HG03045 (cell line): ENCODE data around the gene GABBR2.

Experiments
- ATAC-seq: cut with Tn5 transposase; IDR thresholded peaks from one replicate; pipeline ENCODE4 v1.9.1; 2021; ENCODE audit warnings: mild to moderate bottlenecking, moderate library complexity; ENCODE audit not compliant: unreplicated experiment

The GABBR2 gene

DNA sequence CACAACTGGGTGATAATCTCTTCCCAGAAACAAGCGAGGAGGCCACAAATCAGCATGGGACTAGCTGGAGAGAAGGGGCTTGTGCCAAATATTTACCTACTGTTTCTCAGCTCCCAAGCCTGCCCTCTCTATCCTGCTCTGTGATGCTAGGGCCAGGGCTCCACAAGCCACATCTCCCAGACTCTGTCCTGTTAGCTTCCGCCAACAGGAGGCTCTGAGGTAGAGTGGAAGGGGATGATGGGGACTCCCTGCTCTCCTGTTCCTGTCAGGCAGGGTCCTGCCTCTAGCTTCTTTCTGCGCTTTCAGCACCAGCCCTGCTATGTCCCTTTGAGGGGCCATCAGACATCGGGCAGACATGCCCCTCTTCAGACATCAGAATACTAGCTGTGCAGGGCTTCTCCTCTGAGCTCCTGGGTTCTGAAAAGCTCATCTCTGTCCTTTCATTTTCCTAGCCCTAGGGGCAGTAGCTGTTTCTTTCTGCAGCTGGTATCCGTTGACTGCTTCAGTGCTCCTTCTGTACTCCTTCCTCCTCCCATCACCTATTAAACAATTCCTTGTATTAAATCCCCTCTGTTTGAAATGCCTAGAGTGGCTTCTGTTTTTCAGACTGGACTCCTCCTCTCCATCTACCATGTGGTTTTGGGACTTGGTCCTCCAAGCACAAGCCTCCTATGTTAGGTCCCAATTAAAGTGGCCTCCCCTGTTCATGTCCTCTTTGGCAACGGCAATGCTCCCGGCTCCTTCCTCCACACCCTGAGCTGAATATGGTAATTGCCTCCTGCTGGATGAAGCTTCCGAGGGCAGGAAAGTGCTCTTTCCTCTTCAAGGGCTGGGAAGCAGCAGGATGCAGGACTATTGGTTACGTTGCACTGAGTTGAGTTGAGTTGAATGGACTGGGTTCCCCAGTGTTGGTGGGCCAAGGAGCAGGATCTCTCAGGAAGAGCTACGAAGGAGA, 292.2 kb downstream of the GABBR2 start:
- no peak for ATAC-seq

DNA sequence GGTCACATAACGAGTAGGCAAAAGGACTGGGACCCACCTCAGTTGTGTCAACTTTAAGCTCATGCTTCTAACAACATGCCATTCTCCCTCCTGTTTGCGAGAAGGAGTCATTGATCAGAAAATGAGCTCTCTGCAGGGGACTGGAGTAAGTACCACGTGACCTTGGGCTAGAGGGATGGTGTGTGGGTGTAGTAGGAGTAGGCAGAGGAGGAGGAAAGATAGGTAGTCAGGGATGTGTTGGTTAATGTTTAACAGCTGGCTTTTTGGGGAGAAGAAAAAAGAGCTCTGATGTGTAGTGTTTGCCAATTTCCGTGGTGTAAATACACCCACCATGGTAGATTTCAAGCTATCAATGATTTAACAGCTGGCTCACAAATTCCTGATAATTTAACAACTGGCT, 293.0 kb downstream of the GABBR2 start:
- ATAC-seq: no peak

DNA sequence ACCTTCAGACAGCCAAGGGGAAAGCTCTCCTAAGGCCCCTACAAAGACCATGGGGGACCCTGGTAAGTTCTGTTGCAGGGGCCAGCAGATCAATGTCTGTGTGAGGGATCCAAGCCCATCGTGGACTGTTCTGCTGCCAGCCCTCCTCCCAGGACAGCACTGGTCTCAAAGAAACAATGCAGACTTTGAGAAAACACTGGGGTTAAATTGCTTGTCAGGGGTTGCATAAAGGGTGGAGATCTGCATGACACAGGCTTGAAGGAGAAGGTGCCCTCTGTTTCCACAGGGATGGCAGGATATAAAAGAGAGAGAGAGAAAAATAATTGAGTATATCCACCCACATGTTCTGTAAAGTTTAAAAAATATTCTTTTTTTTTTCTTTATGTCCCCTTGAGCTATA, 295.7 kb downstream of the GABBR2 start:
- no peak for ATAC-seq

DNA sequence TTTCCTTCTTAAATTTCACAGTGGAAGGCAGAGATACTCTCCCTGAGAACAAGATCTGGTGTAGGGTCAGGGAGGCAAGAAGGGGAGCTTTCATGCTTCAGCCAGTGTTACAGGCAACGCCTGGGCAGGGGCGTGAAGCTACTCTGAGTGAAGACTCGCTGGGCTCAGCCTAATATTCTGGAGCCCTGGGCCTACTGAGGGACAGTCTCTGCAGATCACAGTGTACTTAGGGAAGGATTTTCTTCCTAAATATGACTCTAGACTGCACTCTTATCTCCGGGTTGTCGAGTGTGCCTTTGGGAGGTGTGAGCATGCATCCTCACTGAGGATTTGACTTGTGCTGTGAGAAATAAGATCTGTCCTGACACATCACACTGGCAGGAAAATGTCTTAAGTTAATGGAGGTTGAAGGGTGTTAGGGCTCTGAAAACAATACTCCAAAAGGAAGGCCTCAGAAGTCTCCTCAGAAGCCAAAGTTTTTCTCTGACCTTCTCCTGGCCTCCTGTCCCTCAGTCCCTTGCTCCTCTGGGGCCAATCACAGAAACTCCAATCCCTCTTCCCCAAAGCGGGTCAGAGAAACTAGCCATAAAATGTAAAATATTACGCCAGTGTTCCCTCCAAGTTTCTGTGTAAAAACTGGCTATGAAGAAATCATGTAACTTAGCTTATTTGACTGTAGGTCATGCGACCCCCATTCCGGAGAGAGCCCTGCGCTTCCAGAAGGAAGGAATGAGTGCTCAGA, 296.5 kb downstream of the GABBR2 start:
- ATAC-seq: no peak

DNA sequence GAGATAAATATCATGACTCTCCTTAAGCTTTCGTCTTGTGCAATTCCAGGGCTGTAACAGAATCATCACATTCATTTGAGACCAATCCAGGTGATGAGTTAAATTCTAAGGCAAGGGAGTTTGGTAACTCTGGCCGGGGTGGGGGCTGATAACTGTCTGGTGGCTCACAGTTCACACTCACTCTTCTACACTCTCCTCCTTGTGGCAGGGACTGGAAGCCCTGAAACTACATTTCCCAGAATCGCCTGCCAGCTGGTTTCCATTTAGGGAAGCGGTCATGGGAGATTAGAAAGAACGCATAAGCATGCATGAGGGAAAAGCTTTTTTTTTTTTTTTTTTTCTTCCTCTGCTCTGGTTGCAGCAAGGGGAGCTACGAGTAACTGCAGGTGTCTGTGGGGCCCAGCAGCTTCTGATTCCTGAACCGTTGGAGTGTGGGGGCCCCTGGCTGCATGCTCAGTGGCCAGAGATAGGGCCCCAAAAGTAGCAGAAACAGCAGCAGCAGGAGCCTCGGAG, 298.5 kb downstream of the GABBR2 start:
- ATAC-seq: no peak

DNA sequence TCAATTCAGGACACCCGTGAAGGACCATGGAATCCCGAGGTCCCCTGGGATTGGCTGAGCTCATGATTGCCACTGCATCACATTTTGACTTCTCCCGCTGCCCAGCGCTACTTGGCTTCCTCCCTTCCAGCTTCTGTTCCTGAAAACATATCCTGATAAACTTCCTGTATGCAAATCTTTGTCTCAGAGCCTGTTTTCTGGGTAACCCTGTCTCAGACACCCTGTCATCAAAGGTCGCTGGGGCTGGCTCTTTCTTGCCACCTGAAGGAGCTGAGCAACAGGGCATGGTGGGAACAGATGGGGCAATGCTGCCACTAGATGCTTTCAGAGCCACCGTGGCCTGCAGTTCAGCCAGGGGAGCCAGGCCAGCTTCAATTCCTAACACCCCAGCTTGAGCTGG, 299.0 kb downstream of the GABBR2 start:
- no peak for ATAC-seq

DNA sequence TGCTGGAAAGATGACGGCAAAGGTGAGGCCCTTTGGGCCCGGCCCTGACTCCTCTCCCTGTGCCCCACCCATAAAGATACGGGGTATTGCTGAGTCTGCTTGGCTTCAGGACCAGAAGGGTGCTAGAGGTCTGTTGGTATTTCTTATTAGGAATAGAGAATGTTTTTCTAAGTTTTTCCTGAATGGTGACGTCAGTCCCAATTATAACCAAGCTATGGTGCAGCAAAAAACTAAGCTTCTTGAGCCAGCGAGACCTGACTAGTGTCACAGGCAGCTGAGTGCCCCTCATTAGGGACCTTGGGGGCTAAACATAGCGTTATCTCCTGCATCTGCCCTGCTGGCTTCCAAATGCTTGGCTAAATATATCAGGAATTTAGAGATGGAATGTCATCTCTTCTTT, 302.3 kb downstream of the GABBR2 start:
- ATAC-seq: no peak

DNA sequence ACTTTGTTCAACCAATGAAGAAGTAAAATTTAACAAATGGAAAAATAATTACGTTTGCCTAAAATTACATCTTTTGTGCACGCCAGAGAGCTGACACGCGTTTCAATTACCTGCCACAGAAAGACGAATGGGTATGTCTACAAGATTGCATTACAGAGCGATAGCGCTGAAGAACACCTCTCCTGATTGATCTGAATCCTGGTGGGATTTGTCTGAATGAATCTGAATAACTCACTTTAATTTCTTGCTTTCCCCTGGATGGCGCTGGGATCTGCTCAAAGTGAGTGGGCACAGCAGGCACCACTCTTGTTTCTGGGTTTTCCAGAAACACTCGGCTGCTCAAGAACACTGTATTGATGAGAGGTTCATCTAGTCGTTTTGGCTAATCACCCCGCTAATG, 304.5 kb downstream of the GABBR2 start:
- ATAC-seq: no peak

DNA sequence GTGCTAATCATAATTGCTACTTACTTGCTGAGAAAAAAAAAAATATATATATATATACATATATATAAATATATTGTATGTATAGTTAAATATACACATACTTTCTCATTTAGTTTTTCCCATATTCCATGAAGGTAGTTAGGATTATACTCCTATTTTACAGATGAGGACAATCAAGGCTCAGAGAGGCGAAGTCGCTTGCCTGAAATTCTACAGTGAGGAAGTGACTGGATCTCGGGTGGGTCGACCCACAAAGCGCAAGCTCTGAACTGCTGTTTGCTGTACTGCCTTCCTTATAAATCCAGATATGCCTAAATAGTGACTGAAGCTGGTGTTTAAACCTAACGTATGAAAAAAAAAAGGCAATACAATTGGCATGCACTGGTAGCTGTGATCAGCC, 305.0 kb downstream of the GABBR2 start:
- ATAC-seq: no peak

DNA sequence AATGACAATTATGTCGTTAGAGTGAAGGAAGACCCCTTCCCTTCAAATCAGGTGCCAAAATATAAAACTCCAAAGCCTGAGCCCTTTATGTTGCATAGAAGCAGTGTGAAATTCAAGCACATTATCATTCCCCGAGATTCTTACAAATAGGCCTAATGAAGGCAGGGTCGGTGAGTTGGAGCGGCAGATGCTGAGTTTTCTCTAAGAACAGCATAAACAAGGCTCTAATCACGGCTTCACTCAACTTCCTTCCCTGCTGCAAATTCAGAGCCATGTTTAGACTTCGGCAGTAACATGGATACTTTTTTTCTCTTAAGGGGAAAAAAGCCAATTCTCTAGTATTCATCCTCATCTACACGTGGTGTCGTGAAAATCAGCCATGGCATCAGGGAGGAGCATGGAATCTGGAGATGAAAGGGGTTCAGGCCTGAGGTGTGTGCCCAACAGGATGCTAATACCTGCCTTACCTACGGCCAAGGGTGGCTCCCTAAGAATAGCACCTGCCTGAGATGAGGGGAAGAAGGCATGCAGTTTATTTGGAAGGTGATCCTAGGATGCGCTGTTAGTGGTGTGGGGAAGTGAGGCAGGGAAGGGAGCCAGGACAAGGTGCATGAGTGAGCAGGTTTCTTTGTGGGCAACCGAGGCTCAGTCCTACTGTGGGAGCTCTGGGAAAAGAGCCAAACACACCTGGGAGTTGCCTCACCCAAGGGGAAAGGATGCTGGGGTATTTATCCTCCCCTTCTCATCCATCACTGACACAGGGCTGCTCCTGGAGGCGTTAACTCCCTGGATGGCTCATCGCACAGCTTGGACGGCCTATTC, 306.5 kb downstream of the GABBR2 start:
- no peak for ATAC-seq

DNA sequence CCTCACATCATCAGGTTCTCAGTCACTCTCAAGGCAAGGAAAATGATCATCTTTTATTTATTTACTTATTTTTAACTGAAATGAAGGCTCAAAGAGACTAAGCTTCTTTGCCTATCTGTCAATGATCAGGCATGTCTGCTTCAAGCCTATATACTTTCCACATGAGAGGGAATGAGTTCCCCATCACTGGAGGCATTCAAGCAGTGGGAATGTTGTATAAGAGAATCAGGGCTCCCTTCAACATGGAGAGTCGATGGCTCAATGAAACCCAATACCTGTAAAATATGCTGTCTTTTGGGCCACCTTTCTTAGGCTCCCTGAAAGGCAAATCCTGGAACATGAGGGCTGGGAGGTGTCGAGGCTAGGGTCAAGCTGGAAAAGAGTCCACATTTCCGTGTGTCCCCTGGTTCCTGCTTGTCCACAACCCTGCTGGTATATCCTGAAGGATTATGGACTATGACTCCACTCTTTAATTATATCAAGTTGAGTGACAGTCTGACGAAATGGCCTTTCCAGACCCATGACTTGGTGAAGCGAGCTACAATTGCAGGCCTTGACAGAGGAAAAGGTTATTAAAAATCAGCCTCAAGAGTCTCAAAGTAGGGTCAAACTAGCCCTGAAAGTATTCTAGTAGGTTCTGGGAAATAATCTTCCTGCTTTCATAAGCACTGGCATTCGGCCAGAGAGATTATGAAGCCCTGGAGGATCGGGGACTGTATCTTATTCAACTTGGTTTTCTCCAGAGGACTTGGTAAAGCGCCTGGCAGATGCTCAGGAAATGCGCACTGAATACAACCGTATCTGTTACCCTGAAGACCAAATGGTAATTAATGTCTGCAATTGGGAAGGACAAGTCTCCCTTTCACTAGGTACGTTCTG, 307.4 kb downstream of the GABBR2 start:
- no peak for ATAC-seq

DNA sequence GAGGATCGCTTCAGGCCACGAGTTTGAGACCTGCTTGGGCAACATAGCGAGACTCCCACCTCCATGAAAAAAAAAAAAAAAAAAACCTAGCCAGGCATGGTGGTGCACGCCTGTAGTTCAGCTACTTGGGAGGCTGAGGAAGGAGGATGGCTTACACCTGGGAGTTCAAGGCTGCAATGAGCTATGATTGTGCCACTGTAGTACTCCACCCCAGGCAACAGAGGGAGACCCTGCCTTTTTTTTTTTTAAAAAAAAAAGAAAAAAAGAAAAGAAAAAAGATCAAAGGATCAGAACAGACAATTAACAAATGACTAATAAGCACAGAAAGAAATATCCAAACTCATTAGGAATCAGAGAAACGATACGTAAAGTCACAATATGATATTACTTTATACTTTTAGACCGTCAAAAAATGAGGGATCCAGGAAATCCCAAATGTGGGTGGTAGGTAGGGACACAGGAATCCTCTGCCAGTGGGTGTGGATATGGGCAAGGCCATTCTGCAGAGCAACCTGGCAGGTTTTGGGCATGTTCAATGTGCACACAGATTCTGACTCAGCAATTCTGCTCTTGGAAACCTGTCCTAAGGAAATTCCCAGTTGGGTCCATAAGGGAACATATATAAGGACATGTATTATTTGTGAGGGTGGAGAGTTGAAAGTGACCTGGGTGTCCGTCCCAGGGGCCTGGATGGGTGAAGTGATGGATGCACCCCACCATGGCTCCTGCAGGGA, 308.6 kb downstream of the GABBR2 start:
- ATAC-seq: no peak

DNA sequence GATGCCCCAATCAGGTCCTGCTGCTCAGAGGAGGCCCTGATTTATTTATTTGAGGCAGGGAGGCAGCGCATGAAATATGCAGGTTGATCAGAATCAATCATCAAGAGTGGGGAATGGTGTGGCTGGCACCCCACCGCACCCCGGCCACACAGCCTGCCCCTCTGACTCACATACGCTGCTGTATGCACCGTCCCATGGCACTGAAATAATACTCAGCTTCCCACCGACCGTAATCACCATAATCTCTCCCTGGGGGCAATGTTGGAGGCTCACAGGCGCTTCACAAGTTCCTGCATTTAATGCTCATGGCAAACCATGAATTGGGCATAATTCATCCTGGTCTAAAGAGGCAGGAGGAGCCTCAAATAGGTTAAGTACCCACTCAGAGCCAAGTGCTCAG, 312.1 kb downstream of the GABBR2 start:
- no peak for ATAC-seq

DNA sequence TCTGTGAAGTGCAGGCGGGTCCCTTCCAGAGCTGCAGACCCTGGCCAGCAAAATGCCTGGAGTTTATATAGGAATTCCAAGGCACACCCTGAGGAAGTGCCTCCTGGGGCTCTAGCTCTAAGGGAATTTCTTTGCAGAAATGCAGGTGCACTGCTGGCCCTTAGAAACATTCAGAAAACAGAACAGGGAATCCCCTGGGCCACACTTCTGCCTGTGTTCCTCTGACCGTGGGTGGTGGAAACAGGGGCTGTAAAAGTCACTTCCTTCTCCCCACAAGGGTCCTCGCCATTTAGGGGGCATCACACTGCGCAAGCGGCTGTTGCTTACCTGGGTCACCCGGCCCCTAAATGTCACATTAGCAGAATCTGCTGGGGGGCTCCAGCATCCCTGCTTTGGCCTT, 312.5 kb downstream of the GABBR2 start:
- ATAC-seq: no peak

DNA sequence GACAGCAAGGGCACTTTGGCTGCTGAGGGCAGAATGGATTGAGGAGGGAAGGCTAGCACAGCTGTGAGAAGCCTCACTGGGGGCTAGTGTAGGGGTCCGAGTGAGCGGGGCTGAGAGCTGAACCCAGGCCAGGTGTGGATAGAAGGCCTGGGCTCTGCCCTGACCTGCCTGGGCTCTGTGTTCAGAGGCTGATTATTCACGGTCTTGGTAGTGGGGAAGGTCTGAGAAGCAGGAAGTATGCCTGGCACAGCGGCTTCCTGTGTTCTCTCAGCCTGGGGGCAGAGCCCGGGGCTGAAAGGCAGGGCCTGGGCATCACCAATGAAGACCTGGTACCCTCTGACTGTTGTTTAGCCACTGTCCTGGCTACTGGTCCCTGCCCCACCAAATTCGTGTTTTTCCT, 316.9 kb downstream of the GABBR2 start:
- no peak for ATAC-seq

DNA sequence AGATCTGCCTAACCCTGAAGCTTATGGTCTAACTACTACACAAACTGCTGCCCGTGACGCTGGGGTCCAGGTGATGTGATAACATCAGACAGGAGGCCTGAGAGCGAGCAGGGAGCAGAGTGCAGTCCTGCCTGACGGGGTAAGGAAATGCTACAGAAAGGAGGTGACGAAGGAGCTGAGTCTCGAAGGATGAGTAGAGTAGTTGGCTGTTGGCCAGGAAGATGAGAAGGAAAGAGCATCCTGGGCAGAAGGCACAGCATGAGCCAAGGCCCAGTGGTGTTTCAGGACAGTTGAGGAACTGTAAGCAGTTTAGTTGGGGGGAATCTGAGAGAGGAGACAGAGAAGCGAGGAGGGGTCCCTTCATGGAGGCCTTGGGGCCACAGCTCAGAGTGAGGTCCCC, 317.3 kb downstream of the GABBR2 start:
- no peak for ATAC-seq

DNA sequence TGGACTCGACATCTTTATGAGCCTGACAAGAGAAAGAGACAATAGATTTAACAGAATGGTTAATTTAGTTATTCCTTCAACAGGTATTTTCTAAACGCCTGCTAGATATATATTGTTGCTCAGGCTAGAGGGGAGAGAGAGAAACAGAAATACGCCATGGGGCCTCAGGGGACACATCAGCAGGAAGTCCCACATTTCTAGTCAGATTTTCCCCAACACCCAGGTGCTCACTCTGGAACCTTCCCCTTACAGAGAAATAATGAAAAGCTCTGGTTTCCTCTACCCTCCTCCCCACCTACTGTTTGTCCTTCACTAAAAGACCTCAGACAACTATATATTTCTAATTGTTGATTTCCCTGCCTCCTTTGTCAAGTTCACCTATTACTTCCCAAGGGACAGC, 323.0 kb downstream of the GABBR2 start:
- ATAC-seq: no peak

DNA sequence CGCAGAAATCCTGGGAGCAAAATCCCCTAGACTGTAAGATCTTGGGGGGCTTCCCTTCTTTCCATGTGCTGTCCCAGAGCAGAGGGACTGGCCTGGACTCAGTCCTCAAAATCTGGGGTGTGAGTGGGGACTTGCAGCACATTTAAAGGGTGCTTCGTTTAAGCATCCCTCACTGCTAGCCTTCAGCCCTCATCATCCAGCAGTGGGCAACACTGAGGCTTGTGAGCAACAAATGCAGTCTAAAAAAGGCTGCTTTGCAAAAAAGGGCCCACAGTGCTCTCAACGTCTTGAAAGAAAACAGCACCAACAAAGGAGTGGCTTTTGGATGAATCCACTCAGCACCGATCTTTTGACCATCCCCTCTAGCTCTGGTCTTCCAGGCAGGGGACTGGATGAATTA, 325.0 kb downstream of the GABBR2 start:
- ATAC-seq: no peak

DNA sequence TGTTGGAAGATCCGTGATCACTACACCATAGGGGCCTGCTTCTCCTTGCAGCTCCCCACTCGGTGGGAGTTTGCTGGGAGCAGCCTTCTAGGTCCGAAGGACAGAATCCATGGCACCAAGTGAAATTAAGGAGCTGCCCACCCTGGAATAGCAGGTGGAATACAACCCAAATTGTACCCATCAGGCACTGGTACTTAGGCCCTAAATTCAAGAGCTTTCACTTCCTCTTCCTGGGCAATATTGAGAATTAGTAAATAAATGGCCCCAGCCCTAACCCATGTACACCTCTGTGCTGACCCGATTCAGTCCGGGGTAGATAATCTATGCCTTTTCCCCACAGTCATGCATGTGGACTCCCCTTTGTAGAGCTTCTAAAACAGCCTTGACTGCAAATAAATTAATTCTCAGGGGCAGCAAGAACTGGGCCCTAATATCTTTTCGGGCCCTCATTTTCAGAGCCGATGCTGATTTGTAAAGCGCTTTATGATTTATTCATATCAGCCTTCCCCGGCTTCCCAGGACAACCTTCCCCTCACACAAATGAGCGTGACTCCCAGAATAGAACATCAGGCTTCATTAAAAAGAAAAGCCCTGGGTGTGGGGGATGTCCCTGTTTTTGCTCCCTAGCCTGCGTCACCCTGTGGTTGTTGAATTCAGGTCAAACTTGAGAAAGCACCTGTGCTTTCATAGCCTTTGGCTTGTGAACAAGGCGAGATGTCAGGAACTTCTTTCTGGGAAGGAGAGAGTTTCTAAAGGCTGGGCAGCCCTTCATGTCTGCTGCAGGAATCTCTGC, 327.2 kb downstream of the GABBR2 start:
- ATAC-seq: no peak
